PFSK-1 (cell line): ENCODE results near the gene CA11.

Experiments used
- FOXP2 ChIP-seq: optimal IDR thresholded peaks from 2 replicates; pipeline ENCODE3; 2011; ENCODE audit warnings: borderline replicate concordance, control low read depth, inconsistent platforms; ENCODE audit not compliant: insufficient read depth; ENCODE audit errors: extremely low read length, extremely low read depth
- POLR2AphosphoS5 ChIP-seq: IDR thresholded peaks from 2 replicates; pipeline ENCODE4 v1.6.1; 2012; ENCODE audit warnings: low read depth, mild to moderate bottlenecking, control low read depth, low read length, moderate library complexity
- REST ChIP-seq, 2 experiments: IDR thresholded peaks; 2 replicates each; pipeline versions ENCODE4 v1.6.1 to v1.8.0; 2011 to 2012; ENCODE audit warnings: low read depth in 2 of 2, low read length in 2 of 2, control low read depth in 1 of 2, inconsistent platforms in 1 of 2, mild to moderate bottlenecking in 1 of 2, moderate library complexity in 1 of 2; ENCODE audit not compliant: insufficient read depth in 1 of 2
- SIN3A ChIP-seq: IDR thresholded peaks from 2 replicates; pipeline ENCODE4 v1.6.1; 2012; ENCODE audit warnings: mild to moderate bottlenecking, low read length, moderate library complexity, borderline replicate concordance; ENCODE audit not compliant: insufficient read depth
- TAF1 ChIP-seq: IDR thresholded peaks from 2 replicates; pipeline ENCODE4 v1.6.1; 2012; ENCODE audit warnings: low read length, control low read depth, borderline replicate concordance; ENCODE audit not compliant: insufficient read depth

Gene CA11

GRCh38 chr19:48596679-48597465 lies 49.1 kb downstream of the CA11 start:
- no peak for TF ChIP-seq TAF1
- no peak for TF ChIP-seq SIN3A
- TF ChIP-seq REST (IDR thresholded peaks at IDR 0.05; ENCODE audit: insufficient read depth in 1 of 2, low read depth in 2 of 2, low read length in 2 of 2) = no peak
- TF ChIP-seq POLR2AphosphoS5 = no peak
- TF ChIP-seq FOXP2 = no peak

GRCh38 chr19:48596237-48596636 lies 49.8 kb downstream of the CA11 start:
- TF ChIP-seq FOXP2 (no peak), REST (IDR thresholded peaks at IDR 0.05; ENCODE audit: insufficient read depth in 1 of 2, low read depth in 2 of 2, low read length in 2 of 2) (no peak), POLR2AphosphoS5 (no peak), SIN3A (no peak), TAF1 (no peak)

- TF ChIP-seq REST (IDR thresholded peaks at IDR 0.05; ENCODE audit: insufficient read depth in 1 of 2, low read depth in 2 of 2, low read length in 2 of 2) (no peak), FOXP2 (no peak), TAF1 (no peak), SIN3A (no peak), POLR2AphosphoS5 (no peak)
Observed at GRCh38 chr19:48595833-48596232, 50.2 kb downstream of the CA11 start.

GRCh38 chr19:48595171-48595570 lies 50.8 kb downstream of the CA11 start:
- TF ChIP-seq SIN3A (no peak), POLR2AphosphoS5 (no peak), TAF1 (no peak), FOXP2 (no peak), REST (IDR thresholded peaks at IDR 0.05; ENCODE audit: insufficient read depth in 1 of 2, low read depth in 2 of 2, low read length in 2 of 2) (no peak)

- TF ChIP-seq REST (IDR thresholded peaks at IDR 0.05; ENCODE audit: insufficient read depth in 1 of 2, low read depth in 2 of 2, low read length in 2 of 2) (no peak), FOXP2 (no peak), POLR2AphosphoS5 (no peak), SIN3A (no peak), TAF1 (no peak)
Observed at GRCh38 chr19:48591021-48591420, 55.0 kb downstream of the CA11 start.
